MCF 10A (cell line): ENCODE data around the gene CNDP2. TPM values are rescaled to one million over a fixed set of nuclear protein-coding genes. Genes with fewer than 3 reads are reported as not detected.

Source experiments
- BruUV-seq: library from RNA; stranded (reverse); fragments of 400-500 nt; replicated peaks from 2 replicates; lab custom pipeline; 2021; lab: Mats Ljungman, UMichigan
- CTCF ChIA-PET: fragments of 300-600 bp; sonication (Branson Sonifier 250); formaldehyde crosslinking; extraction: SDS; loops from one replicate; lab custom pipeline; 2021; ENCODE audit warnings: antibody characterized with exemption, inconsistent platforms; lab: Yijun Ruan, JAX
- POLR2A ChIA-PET: fragments of 300-600, 350-650 bp; sonication (Branson Sonifier 250); formaldehyde crosslinking; extraction: SDS; loops from one replicate; lab custom pipeline; 2020; ENCODE audit warnings: antibody characterized with exemption, inconsistent platforms; lab: Yijun Ruan, JAX
- DNase-seq: peaks from one replicate; pipeline ENCODE4 v3.0.0-alpha.2; 2018; ENCODE audit not compliant: unreplicated experiment
- H3K27ac Mint-ChIP-seq: one replicate; pipeline ENCODE4 v1.8.0; 2022; ENCODE audit warnings: mild to moderate bottlenecking, low read depth, mixed read lengths; ENCODE audit not compliant: unreplicated experiment
- H3K27me3 Mint-ChIP-seq: one replicate; pipeline ENCODE4 v1.8.0; 2022; ENCODE audit warnings: mixed read lengths; ENCODE audit not compliant: insufficient read depth, unreplicated experiment
- H3K36me3 Mint-ChIP-seq: one replicate; pipeline ENCODE4 v1.8.0; 2022; ENCODE audit warnings: mild to moderate bottlenecking, moderate library complexity, mixed read lengths; ENCODE audit not compliant: insufficient read depth, unreplicated experiment
- H3K4me1 Mint-ChIP-seq: one replicate; pipeline ENCODE4 v1.8.0; 2022; ENCODE audit warnings: mixed read lengths; ENCODE audit not compliant: insufficient read depth, unreplicated experiment
- H3K4me3 Mint-ChIP-seq: one replicate; pipeline ENCODE4 v1.8.0; 2022; ENCODE audit warnings: mild to moderate bottlenecking, moderate library complexity, mixed read lengths; ENCODE audit not compliant: unreplicated experiment
- H3K9me3 Mint-ChIP-seq: one replicate; pipeline ENCODE4 v1.8.0; 2022; ENCODE audit warnings: mixed read lengths; ENCODE audit not compliant: unreplicated experiment
- CTCF ChIP-seq: fragments of 200-600 bp; IDR thresholded peaks from one replicate; pipeline ENCODE4 v1.8.0; 2022; ENCODE audit warnings: antibody characterized with exemption, mild to moderate bottlenecking; ENCODE audit not compliant: unreplicated experiment
- intact Hi-C: fragments of 100-400 bp; cut with micrococcal nuclease; formaldehyde crosslinking; loops from 2 replicates; pipeline ENCODE4 v1.14.1; 2022
- total RNA-seq: library from RNA; stranded (reverse); gene quantifications from 2 replicates; pipeline ENCODE4 v1.2.3, GENCODE V29; 2022

Gene CNDP2
- total RNA-seq, 1 experiment from 2014 or later = 194 TPM

DNA sequence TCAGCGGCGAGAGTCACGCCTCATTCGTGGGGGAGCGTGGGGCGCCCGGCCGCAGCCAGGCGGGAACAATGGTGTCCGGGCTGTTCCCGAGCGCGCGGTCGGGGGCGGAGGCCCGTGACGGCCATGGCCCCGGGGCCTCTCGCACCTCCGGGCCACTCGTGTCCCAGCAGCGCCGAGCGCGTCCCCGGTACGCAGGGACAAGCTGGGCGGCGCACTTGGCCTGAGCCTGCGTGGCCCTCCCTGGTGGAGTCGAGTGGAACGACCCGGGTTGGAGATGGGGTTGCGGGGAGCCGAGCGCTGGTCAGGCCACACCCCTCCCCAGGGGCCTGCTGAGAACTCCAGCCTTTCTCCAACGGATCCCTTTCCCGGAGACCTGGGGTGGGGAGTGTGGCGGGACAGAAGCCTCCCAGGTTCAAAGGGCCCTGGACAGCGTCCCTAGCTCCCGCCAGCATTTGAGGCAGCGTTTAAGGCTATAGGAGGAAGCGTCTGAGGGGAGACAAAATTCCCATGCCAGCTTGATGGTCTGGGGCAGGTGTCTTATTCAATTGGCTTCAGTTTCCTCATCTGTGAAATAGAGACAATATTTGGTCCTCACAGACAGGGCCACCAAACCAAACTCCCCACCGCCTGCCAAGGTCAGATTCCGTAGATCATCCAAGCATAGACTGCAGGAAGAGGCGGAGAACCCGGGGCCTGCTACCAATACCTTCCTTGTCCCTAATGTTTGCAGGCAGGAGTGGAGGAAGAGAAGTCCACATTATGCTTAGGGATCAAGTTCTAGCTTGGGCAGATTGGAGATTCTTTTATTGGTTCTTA lies 553 bp downstream of the CNDP2 start:
- peak; percentile 54 for DNase-seq
- POLR2A ChIA-PET = interaction anchor here (0.6 to 3.2 kb wide), 20 partner anchors 10 to 1044 kb away, joined by 3 to 37 read pairs (median 4); partner anchors contain the start of gene ZNF407
- Mint-ChIP-seq H3K9me3 (no peaks in the 10 kb centered on the region), H3K4me3 (peak overlapping the region; percentile 88), H3K4me1 (peaks cover 22% of the 10 kb centered on the region), H3K36me3 (peaks cover 20% of the 10 kb centered on the region), H3K27me3 (no peaks in the 10 kb centered on the region), H3K27ac (peak overlapping the region; percentile 88)
- intact Hi-C loops = loop anchor here (2.0 to 5.0 kb wide), 2 partner anchors 46 to 204 kb away; partner anchors contain the start of gene CYB5A
- CTCF ChIA-PET = interaction anchor here (0.6 to 9.4 kb wide), 9 partner anchors 16 to 684 kb away, joined by 3 to 234 read pairs (median 4); no protein-coding TSS in a partner anchor
- no TSS peak for BruUV-seq
- TF ChIP-seq CTCF = no peak

GRCh38 chr18:74497324-74497676 lies 1.1 kb downstream of the CNDP2 start:
- no peak for TF ChIP-seq CTCF
- Mint-ChIP-seq H3K36me3 (peaks cover 26% of the 10 kb centered on the region), H3K4me1 (peaks cover 22% of the 10 kb centered on the region), H3K27ac (peak overlapping the region; percentile 88), H3K9me3 (no peaks in the 10 kb centered on the region), H3K4me3 (peak overlapping the region; percentile 88), H3K27me3 (no peaks in the 10 kb centered on the region)
- ChIA-PET POLR2A (interaction anchor here (0.9 to 3.2 kb wide), 3 partner anchors 46 to 151 kb away, joined by 3 to 37 read pairs (median 17); partner anchors contain the start of gene ZNF407), CTCF (interaction anchor here (0.6 to 9.4 kb wide), 5 partner anchors 53 to 185 kb away, joined by 3 to 234 read pairs (median 4); no protein-coding TSS in a partner anchor)
- intact Hi-C loops = loop anchor here (2.0 to 5.0 kb wide), 2 partner anchors 46 to 205 kb away; partner anchors contain the start of gene CYB5A
- BruUV-seq = TSS peak; percentile 23
- DNase-seq = no peak

- intact Hi-C loops = loop anchor here (2.0 to 5.0 kb wide), 3 partner anchors 45 to 205 kb away; partner anchors contain the start of gene CYB5A
- CTCF ChIA-PET = interaction anchor here (0.7 to 9.4 kb wide), 4 partner anchors 52 to 1698 kb away, joined by 4 to 234 read pairs (median 30); no protein-coding TSS in a partner anchor
Observed at GRCh38 chr18:74497778-74498177, 1.6 kb downstream of the CNDP2 start.

More at GRCh38 chr18:74497778-74498177, 1.6 kb downstream of the CNDP2 start:
- peaks cover 22% of the 10 kb centered on the region for H3K4me1 Mint-ChIP-seq
- no peak overlapping the region for H3K27ac Mint-ChIP-seq
- no peak for DNase-seq
- peaks cover 30% of the 10 kb centered on the region for H3K36me3 Mint-ChIP-seq
- H3K4me3 Mint-ChIP-seq = peak overlapping the region; percentile 88
- POLR2A ChIA-PET = interaction anchor here (0.7 to 3.2 kb wide), 5 partner anchors 44 to 100 kb away, joined by 3 to 37 read pairs (median 13); partner anchors contain the start of gene ZNF407
- TF ChIP-seq CTCF = no peak
- no TSS peak for BruUV-seq
- H3K9me3 Mint-ChIP-seq = no peaks in the 10 kb centered on the region
- H3K27me3 Mint-ChIP-seq = no peaks in the 10 kb centered on the region
